ENCODE data around the gene FGFBP1.

GRCh38 chr4:15930314-15930713, 8.2 kb downstream of the FGFBP1 start:
- TF ChIP-seq CTCF (IDR thresholded peaks at IDR 0.05; ENCODE audit: low read length): no peak
- TF ChIP-seq EZH2 (IDR thresholded peaks at IDR 0.05; ENCODE audit: borderline replicate concordance, low read length): no peak

Data from OCI-LY1 (cell line).